Rectal smooth muscle tissue (tissue), 1 donor: Measurements from ENCODE around the gene ATXN7.

Experiments used
- H3K27ac ChIP-seq: one replicate; pipeline ENCODE4 v1.7.0; 2013; ENCODE audit warnings: low read depth, low read length, inconsistent platforms
- H3K27me3 ChIP-seq: one replicate; pipeline ENCODE4 v1.7.0; 2013; ENCODE audit warnings: low read length; ENCODE audit not compliant: control insufficient read depth, insufficient read depth
- H3K36me3 ChIP-seq: one replicate; pipeline ENCODE4 v1.7.0; 2013; ENCODE audit warnings: low read length; ENCODE audit not compliant: control insufficient read depth, insufficient read depth
- H3K4me1 ChIP-seq: one replicate; pipeline ENCODE4 v1.7.0; 2013; ENCODE audit warnings: low read length; ENCODE audit not compliant: control insufficient read depth, insufficient read depth
- H3K4me3 ChIP-seq: one replicate; pipeline ENCODE4 v1.7.0; 2013; ENCODE audit warnings: low read length
- H3K9ac ChIP-seq: one replicate; pipeline ENCODE4 v1.7.0; 2013; ENCODE audit warnings: low read length

The ATXN7 gene

GRCh38 chr3:63932509-63933212, 69.0 kb downstream of the ATXN7 start:
- H3K4me1 ChIP-seq = peaks cover 2% of the 10 kb centered on the region
- no peak overlapping the region for H3K4me3 ChIP-seq
- no peaks in the 10 kb centered on the region for H3K36me3 ChIP-seq
- H3K27me3 ChIP-seq = no peaks in the 10 kb centered on the region
- no peak overlapping the region for H3K9ac ChIP-seq
- no peak overlapping the region for H3K27ac ChIP-seq

GRCh38 chr3:63933459-63933858, 69.8 kb downstream of the ATXN7 start:
- no peaks in the 10 kb centered on the region for H3K27me3 ChIP-seq
- peaks cover 2% of the 10 kb centered on the region for H3K4me1 ChIP-seq
- no peak overlapping the region for H3K27ac ChIP-seq
- H3K9ac ChIP-seq = no peak overlapping the region
- H3K36me3 ChIP-seq = no peaks in the 10 kb centered on the region
- no peak overlapping the region for H3K4me3 ChIP-seq

- H3K4me1 ChIP-seq = peaks cover 2% of the 10 kb centered on the region
- no peak overlapping the region for H3K4me3 ChIP-seq
- H3K27ac ChIP-seq = no peak overlapping the region
- H3K36me3 ChIP-seq = no peaks in the 10 kb centered on the region
- no peak overlapping the region for H3K9ac ChIP-seq
- H3K27me3 ChIP-seq = no peaks in the 10 kb centered on the region
These were observed 70.6 kb downstream of the ATXN7 start for GRCh38 chr3:63934041-63934866.

GRCh38 chr3:63936925-63937324, 73.3 kb downstream of the ATXN7 start:
- no peak overlapping the region for H3K9ac ChIP-seq
- H3K4me1 ChIP-seq = peaks cover 2% of the 10 kb centered on the region
- H3K4me3 ChIP-seq = no peak overlapping the region
- H3K27ac ChIP-seq = no peak overlapping the region
- H3K36me3 ChIP-seq = no peaks in the 10 kb centered on the region
- H3K27me3 ChIP-seq = no peaks in the 10 kb centered on the region

- Histone ChIP-seq H3K36me3 (no peaks in the 10 kb centered on the region), H3K27ac (no peak overlapping the region), H3K4me3 (no peak overlapping the region), H3K9ac (no peak overlapping the region), H3K4me1 (no peaks in the 10 kb centered on the region), H3K27me3 (no peaks in the 10 kb centered on the region)
These were observed 74.3 kb downstream of the ATXN7 start for GRCh38 chr3:63937661-63938651.

GRCh38 chr3:63940389-63940757, 76.7 kb downstream of the ATXN7 start:
- H3K9ac ChIP-seq = no peak overlapping the region
- H3K27ac ChIP-seq = no peak overlapping the region
- H3K36me3 ChIP-seq = peaks cover 4% of the 10 kb centered on the region
- no peak overlapping the region for H3K4me3 ChIP-seq
- no peaks in the 10 kb centered on the region for H3K27me3 ChIP-seq
- H3K4me1 ChIP-seq = no peaks in the 10 kb centered on the region

- Histone ChIP-seq H3K27ac (no peak overlapping the region), H3K36me3 (peaks cover 4% of the 10 kb centered on the region), H3K4me1 (no peaks in the 10 kb centered on the region), H3K9ac (no peak overlapping the region), H3K4me3 (no peak overlapping the region), H3K27me3 (no peaks in the 10 kb centered on the region)
These were observed 78.9 kb downstream of the ATXN7 start for GRCh38 chr3:63942528-63942927.

GRCh38 chr3:63943678-63944077, 80.0 kb downstream of the ATXN7 start:
- peaks cover 4% of the 10 kb centered on the region for H3K36me3 ChIP-seq
- no peak overlapping the region for H3K4me3 ChIP-seq
- H3K27ac ChIP-seq = no peak overlapping the region
- no peaks in the 10 kb centered on the region for H3K27me3 ChIP-seq
- H3K4me1 ChIP-seq = peaks cover 4% of the 10 kb centered on the region
- H3K9ac ChIP-seq = no peak overlapping the region

- H3K27me3 ChIP-seq = no peaks in the 10 kb centered on the region
- H3K9ac ChIP-seq = no peak overlapping the region
- H3K36me3 ChIP-seq = peaks cover 4% of the 10 kb centered on the region
- no peak overlapping the region for H3K4me3 ChIP-seq
- H3K4me1 ChIP-seq = peaks cover 4% of the 10 kb centered on the region
- no peak overlapping the region for H3K27ac ChIP-seq
These were observed 82.0 kb downstream of the ATXN7 start for GRCh38 chr3:63945558-63946096.

- H3K4me3 ChIP-seq = no peak overlapping the region
- no peak overlapping the region for H3K27ac ChIP-seq
- H3K4me1 ChIP-seq = peaks cover 4% of the 10 kb centered on the region
- H3K9ac ChIP-seq = no peak overlapping the region
- H3K27me3 ChIP-seq = no peaks in the 10 kb centered on the region
- H3K36me3 ChIP-seq = peaks cover 4% of the 10 kb centered on the region
These were observed 83.1 kb downstream of the ATXN7 start for GRCh38 chr3:63946753-63947152.

- peaks cover 4% of the 10 kb centered on the region for H3K4me1 ChIP-seq
- peaks cover 4% of the 10 kb centered on the region for H3K36me3 ChIP-seq
- H3K27ac ChIP-seq = no peak overlapping the region
- no peaks in the 10 kb centered on the region for H3K27me3 ChIP-seq
- H3K9ac ChIP-seq = no peak overlapping the region
- no peak overlapping the region for H3K4me3 ChIP-seq
These were observed 83.9 kb downstream of the ATXN7 start for GRCh38 chr3:63947594-63947993.

GRCh38 chr3:63949005-63949404, 85.3 kb downstream of the ATXN7 start:
- H3K4me1 ChIP-seq = peaks cover 4% of the 10 kb centered on the region
- no peaks in the 10 kb centered on the region for H3K27me3 ChIP-seq
- no peak overlapping the region for H3K9ac ChIP-seq
- no peak overlapping the region for H3K27ac ChIP-seq
- no peaks in the 10 kb centered on the region for H3K36me3 ChIP-seq
- H3K4me3 ChIP-seq = no peak overlapping the region
